Smooth muscle cell (in vitro differentiated cells): ENCODE measurements around the gene HOMEZ. TPM values are rescaled to one million over a fixed set of nuclear protein-coding genes. Genes with fewer than 3 reads are reported as not detected.
A peak's percentile ranks its signal among the peaks of the same experiment; 100 is the strongest.

ENCODE experiments used
- DNase-seq: peaks from one replicate; lab custom pipeline; 2025; ENCODE audit not compliant: unreplicated experiment; lab: John Stamatoyannopoulos, UW
- H2AFZ ChIP-seq: fragments of 200-600 bp; sonication (generic); 2 replicates; pipeline ENCODE4 v1.6.0; 2016; ENCODE audit warnings: antibody characterized with exemption, low read depth, mild to moderate bottlenecking
- H3F3A ChIP-seq: fragments of 200-600 bp; sonication (generic); 2 replicates; pipeline ENCODE4 v1.6.0; 2017; ENCODE audit warnings: antibody characterized with exemption, low read depth
- H3K27ac ChIP-seq: fragments of 200-600 bp; sonication (generic); 2 replicates; pipeline ENCODE4 v1.5.1; 2016; ENCODE audit warnings: low read depth, mild to moderate bottlenecking
- H3K27me3 ChIP-seq: fragments of 200-600 bp; sonication (generic); 2 replicates; pipeline ENCODE4 v1.6.1; 2016; ENCODE audit warnings: low read depth, mild to moderate bottlenecking
- H3K36me3 ChIP-seq: fragments of 200-600 bp; sonication (generic); 2 replicates; pipeline ENCODE4 v1.5.1; 2016; ENCODE audit warnings: low read depth
- H3K4me1 ChIP-seq: fragments of 200-600 bp; sonication (generic); 2 replicates; pipeline ENCODE4 v1.5.1; 2016; ENCODE audit warnings: low read depth
- H3K4me2 ChIP-seq: fragments of 200-600 bp; sonication (generic); 2 replicates; pipeline ENCODE4 v1.6.0; 2016; ENCODE audit warnings: mild to moderate bottlenecking
- H3K4me3 ChIP-seq: fragments of 200-600 bp; sonication (generic); 2 replicates; pipeline ENCODE4 v1.5.1; 2016; ENCODE audit warnings: mild to moderate bottlenecking
- H3K79me2 ChIP-seq: fragments of 200-600 bp; sonication (generic); 2 replicates; pipeline ENCODE4 v1.6.0; 2016; ENCODE audit warnings: low read depth, mild to moderate bottlenecking
- H3K9ac ChIP-seq: fragments of 200-600 bp; sonication (generic); 2 replicates; pipeline ENCODE4 v1.6.0; 2016; ENCODE audit warnings: low read depth
- H3K9me3 ChIP-seq: fragments of 200-600 bp; sonication (generic); replicated peaks from 2 replicates; pipeline ENCODE4 v1.5.1; 2016; ENCODE audit warnings: low read depth
- H4K20me1 ChIP-seq: fragments of 200-600 bp; sonication (generic); 2 replicates; pipeline ENCODE4 v1.6.0; 2016; ENCODE audit warnings: low read depth
- WGBS: methylation state at CpG from one replicate; pipeline ENCODE4 v1.1.7; 2016; ENCODE audit warnings: low lambda C conversion rate; 5-methylcytosine and 5-hydroxymethylcytosine counted together
- polyA plus RNA-seq: library from polyadenylated mRNA; unstranded; fragments of >200 nt; fragmentation: Nextera tagmentation; extraction: Ambion mirVana; gene quantifications from 2 replicates; pipeline ENCODE4 v1.2.1, GENCODE V29; 2016
- total RNA-seq: library from RNA; depleted of rRNA; stranded (reverse); fragments of >200 nt; gene quantifications from 2 replicates; pipeline ENCODE4 v1.2.3, GENCODE V29; 2014
- TF ChIP-seq, protein P1 (sequence below): fragments of 200-600 bp; sonication (generic); IDR thresholded peaks from 2 replicates; pipeline ENCODE4 v1.5.1; 2017; ENCODE audit warnings: borderline replicate concordance, mild to moderate bottlenecking, antibody characterized with exemption; ENCODE audit not compliant: insufficient read depth, poor library complexity, severe bottlenecking

The HOMEZ gene, protein sequence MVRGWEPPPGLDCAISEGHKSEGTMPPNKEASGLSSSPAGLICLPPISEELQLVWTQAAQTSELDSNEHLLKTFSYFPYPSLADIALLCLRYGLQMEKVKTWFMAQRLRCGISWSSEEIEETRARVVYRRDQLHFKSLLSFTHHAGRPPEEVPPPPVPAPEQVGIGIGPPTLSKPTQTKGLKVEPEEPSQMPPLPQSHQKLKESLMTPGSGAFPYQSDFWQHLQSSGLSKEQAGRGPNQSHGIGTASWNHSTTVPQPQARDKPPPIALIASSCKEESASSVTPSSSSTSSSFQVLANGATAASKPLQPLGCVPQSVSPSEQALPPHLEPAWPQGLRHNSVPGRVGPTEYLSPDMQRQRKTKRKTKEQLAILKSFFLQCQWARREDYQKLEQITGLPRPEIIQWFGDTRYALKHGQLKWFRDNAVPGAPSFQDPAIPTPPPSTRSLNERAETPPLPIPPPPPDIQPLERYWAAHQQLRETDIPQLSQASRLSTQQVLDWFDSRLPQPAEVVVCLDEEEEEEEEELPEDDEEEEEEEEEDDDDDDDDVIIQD
- 5.0 and 5.4 TPM in 2 replicates for total RNA-seq
- 4.9 and 5.1 TPM in 2 replicates for polyA plus RNA-seq

DNA sequence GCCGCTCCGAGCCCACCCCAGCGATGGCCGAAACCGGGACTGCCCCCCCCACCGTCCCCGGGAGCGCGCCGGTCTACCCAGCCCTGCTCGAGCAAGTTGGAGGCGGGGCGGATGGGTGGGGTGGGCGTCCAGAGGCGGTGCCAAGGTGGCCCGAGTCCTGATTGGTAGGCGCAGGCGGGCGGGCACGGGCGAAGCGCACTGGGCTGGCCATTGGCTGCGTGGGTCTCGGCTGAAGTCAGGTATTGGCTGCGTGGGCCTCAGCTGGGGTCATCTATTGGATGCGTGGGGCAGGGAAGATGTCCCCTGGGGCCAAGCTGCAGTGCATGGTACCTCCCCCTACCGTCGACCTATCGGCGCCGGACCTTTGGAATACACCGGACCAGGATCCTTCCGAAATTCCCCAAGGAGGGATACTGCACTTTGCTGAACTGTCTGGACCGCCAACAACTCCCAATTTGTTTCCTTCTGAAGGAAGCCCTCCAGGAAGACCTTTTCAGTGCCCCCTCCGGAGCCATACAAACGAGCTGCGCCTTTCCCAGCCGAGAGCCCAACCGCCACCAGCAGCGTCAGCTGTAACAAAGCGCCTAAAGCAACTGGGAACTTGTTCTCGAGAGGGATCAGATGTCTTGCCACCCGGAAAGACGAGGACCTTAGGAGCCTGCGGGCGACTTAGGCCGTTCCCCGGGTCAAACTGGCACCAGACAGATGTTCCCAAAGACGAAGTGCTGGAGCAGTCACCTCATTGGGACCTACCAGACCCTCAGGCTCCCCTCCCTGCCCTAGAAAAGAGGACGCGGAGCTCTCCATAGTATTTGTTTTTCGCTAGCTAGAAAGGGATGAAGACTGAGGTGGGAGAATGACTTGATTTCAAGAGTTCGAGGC is at the start of gene HOMEZ:
Gene HOMEZ, minus strand, starts transcription at position 113 of the 882 bp plus-strand sequence. CDS start 180 bp downstream, outside the sequence.
- 2% methylated on average over 46 of the region's 53 CpGs for WGBS
- peak within 1 kb of the TSS; percentile 87 for H3K4me2 ChIP-seq
- peak within 1 kb of the TSS; percentile 76 for H3K9ac ChIP-seq
- H3K9me3 ChIP-seq, result no peaks in the 10 kb centered on the region
- DNase-seq, result peak; percentile 93
- H2AFZ ChIP-seq, result peak within 1 kb of the TSS; percentile 83
- peak within 1 kb of the TSS; percentile 69 for H3K27ac ChIP-seq
- H3K4me1 ChIP-seq, result peaks cover 10% of the 10 kb centered on the region
- no peaks in the 10 kb centered on the region for H3K36me3 ChIP-seq
- no peaks in the 10 kb centered on the region for H3F3A ChIP-seq
- peaks cover 16% of the 10 kb centered on the region for H3K79me2 ChIP-seq
- H3K27me3 ChIP-seq, result no peaks in the 10 kb centered on the region
- TF ChIP-seq, protein P1, sequence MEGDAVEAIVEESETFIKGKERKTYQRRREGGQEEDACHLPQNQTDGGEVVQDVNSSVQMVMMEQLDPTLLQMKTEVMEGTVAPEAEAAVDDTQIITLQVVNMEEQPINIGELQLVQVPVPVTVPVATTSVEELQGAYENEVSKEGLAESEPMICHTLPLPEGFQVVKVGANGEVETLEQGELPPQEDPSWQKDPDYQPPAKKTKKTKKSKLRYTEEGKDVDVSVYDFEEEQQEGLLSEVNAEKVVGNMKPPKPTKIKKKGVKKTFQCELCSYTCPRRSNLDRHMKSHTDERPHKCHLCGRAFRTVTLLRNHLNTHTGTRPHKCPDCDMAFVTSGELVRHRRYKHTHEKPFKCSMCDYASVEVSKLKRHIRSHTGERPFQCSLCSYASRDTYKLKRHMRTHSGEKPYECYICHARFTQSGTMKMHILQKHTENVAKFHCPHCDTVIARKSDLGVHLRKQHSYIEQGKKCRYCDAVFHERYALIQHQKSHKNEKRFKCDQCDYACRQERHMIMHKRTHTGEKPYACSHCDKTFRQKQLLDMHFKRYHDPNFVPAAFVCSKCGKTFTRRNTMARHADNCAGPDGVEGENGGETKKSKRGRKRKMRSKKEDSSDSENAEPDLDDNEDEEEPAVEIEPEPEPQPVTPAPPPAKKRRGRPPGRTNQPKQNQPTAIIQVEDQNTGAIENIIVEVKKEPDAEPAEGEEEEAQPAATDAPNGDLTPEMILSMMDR, result no peak
- H4K20me1 ChIP-seq, result peaks cover under 1% of the 10 kb centered on the region
- peak within 1 kb of the TSS; percentile 72 for H3K4me3 ChIP-seq

DNA sequence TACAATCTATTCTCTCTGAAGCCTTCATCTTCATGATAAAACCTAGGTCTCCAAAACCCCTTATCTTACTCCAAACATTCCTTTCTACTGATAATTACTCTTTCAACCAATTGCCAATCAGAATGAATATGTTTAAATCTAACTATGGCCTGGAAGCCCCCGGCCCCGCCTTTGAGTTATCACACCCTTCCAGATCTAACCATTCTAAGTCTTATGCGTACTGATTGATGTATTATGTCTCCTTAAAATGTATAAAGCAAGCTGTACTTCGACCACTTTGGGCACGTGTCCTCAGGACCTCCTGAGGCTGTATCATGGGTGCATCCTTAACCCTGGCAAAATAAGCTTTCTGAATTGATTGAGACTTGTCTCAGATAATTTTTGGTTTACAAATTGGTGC is 49.7 kb upstream of the HOMEZ start:
- no peak for DNase-seq

DNA sequence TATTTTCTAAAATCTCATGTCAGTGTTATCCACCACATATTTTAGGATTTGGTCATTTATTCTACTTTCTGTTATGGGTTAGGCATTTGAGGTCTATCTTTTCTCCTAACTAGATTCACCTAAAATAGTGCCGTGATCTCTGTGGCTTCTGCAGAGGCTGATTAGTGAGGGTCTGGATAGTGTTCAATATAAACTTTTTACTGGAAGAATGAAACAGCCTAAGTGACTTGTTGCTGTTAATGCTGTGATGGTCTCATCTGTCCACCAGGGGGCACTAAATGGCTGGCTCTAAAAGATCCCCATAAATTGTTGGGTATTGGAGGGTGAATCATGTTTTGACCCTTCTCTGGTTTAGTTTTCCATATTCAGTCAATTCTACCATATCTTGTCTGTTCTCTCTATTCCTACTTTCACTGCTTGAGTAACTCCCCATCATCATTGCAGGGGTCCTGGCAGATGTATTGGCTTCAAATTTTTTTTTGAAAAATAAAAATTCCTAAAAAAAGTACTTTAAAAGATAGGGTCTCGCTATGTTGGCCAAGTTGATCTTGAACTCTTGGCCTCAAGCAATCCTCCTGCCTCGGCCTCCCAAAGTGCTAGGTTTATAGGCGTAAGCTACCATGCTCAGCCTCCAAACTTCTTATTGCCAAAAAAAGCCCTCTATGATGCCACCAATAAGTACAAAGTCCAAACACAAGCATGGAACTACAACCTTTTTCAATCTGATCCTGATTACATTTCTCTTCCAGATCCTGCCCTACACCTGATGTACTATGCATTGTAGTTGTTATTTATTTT is 42.2 kb upstream of the HOMEZ start:
- Histone ChIP-seq H2AFZ (no peak overlapping the region), H3K36me3 (no peaks in the 10 kb centered on the region), H3K4me2 (no peak overlapping the region), H3K27me3 (no peaks in the 10 kb centered on the region), H3F3A (peaks cover 26% of the 10 kb centered on the region), H3K9me3 (no peaks in the 10 kb centered on the region), H4K20me1 (peaks cover 19% of the 10 kb centered on the region), H3K79me2 (peaks cover 9% of the 10 kb centered on the region), H3K4me3 (no peak overlapping the region), H3K9ac (no peak overlapping the region), H3K27ac (no peak overlapping the region), H3K4me1 (peaks cover 6% of the 10 kb centered on the region)
- TF ChIP-seq, protein P1, result peak; percentile 83
- 57% methylated on average over 4 of the region's 4 CpGs for WGBS
- DNase-seq, result no peak

More for the DNA sequence above, 49.7 kb upstream of the HOMEZ start:
- no peaks in the 10 kb centered on the region for H3K4me1 ChIP-seq
- H3K27ac ChIP-seq, result no peak overlapping the region
- no peaks in the 10 kb centered on the region for H4K20me1 ChIP-seq
- no peak overlapping the region for H3K9ac ChIP-seq
- WGBS, result 92% methylated on average over 5 of the region's 5 CpGs
- no peaks in the 10 kb centered on the region for H3K9me3 ChIP-seq
- TF ChIP-seq, protein P1, result no peak
- H3K4me2 ChIP-seq, result no peak overlapping the region
- no peaks in the 10 kb centered on the region for H3K27me3 ChIP-seq
- H3K4me3 ChIP-seq, result no peak overlapping the region
- no peaks in the 10 kb centered on the region for H3K36me3 ChIP-seq
- H2AFZ ChIP-seq, result no peak overlapping the region
- no peaks in the 10 kb centered on the region for H3K79me2 ChIP-seq
- H3F3A ChIP-seq, result no peaks in the 10 kb centered on the region
